Mucosa of stomach (tissue), 1 donor: ENCODE measurements around the gene IDH1.

Experiments used
- H3K27me3 ChIP-seq: one replicate; pipeline ENCODE4 v1.7.0; 2013; ENCODE audit warnings: mild to moderate bottlenecking, low read length; ENCODE audit not compliant: control insufficient read depth, insufficient read depth
- H3K36me3 ChIP-seq: one replicate; pipeline ENCODE4 v1.7.0; 2013; ENCODE audit warnings: low read length; ENCODE audit not compliant: control insufficient read depth, insufficient read depth
- H3K4me1 ChIP-seq: one replicate; pipeline ENCODE4 v1.7.0; 2013; ENCODE audit warnings: mild to moderate bottlenecking, low read length; ENCODE audit not compliant: control insufficient read depth, insufficient read depth
- H3K4me3 ChIP-seq: one replicate; pipeline ENCODE4 v1.7.0; 2013; ENCODE audit warnings: low read length
- H3K9ac ChIP-seq: one replicate; pipeline ENCODE4 v1.7.0; 2013; ENCODE audit warnings: mild to moderate bottlenecking, low read length, moderate library complexity
- H3K9me3 ChIP-seq: one replicate; pipeline ENCODE4 v1.7.0; 2013; ENCODE audit warnings: mild to moderate bottlenecking, low read length, moderate library complexity; ENCODE audit not compliant: control insufficient read depth
- donor health status: Pancreatic carcinoma.

IDH1 gene

DNA sequence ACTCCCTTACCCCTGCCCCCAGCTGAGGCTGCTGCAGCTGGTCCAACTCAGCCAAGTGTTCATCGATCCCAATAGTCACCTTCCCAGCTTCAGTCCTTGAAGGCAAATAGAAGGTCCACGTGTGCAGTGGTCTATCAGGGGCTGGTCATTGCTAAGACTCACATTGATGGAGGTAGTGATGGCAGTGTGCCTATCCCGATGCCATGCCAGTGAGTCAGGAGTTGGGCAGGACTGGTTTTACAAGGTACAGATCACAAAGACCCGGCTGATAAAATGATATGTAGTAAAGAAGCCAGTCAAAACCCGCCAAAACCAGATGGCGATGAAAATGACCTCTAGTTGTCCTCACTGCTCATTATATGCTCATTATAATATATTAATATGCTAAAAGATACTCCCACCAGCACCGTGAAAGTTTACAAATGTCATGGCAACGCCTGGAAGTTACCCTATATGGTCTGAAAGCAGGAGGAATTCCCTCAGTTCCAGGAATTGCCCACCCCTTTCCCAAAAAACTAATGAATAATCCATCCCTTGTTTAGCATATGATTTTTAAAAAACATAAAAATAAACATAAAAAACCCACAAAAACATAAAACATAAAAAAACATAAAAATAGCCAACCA, 62.1 kb downstream of the IDH1 start:
- Histone ChIP-seq H3K4me1 (peaks cover 7% of the 10 kb centered on the region), H3K9ac (no peak overlapping the region), H3K4me3 (no peak overlapping the region), H3K9me3 (no peaks in the 10 kb centered on the region), H3K36me3 (no peaks in the 10 kb centered on the region), H3K27me3 (peaks cover 3% of the 10 kb centered on the region)

GRCh38 chr2:208189810-208190503, 64.9 kb downstream of the IDH1 start, which contains the start of gene C2orf80:
Gene C2orf80, minus strand, starts transcription at chr2:208190030. Its CDS starts 3,044 bp downstream, at chr2:208186986.
- H3K4me3 ChIP-seq, result no peak within 1 kb of the TSS
- H3K36me3 ChIP-seq, result no peaks in the 10 kb centered on the region
- no peak within 1 kb of the TSS for H3K9ac ChIP-seq
- H3K4me1 ChIP-seq, result peaks cover 7% of the 10 kb centered on the region
- peaks cover 3% of the 10 kb centered on the region for H3K27me3 ChIP-seq
- no peaks in the 10 kb centered on the region for H3K9me3 ChIP-seq

- Histone ChIP-seq H3K9me3 (no peaks in the 10 kb centered on the region), H3K4me1 (peaks cover 7% of the 10 kb centered on the region), H3K9ac (no peak overlapping the region), H3K36me3 (no peaks in the 10 kb centered on the region), H3K4me3 (no peak overlapping the region), H3K27me3 (peaks cover 3% of the 10 kb centered on the region)
These were observed 65.6 kb downstream of the IDH1 start for GRCh38 chr2:208189069-208189809.

- Histone ChIP-seq H3K36me3 (no peaks in the 10 kb centered on the region), H3K9ac (no peak overlapping the region), H3K4me1 (no peaks in the 10 kb centered on the region), H3K9me3 (no peaks in the 10 kb centered on the region), H3K4me3 (no peak overlapping the region), H3K27me3 (peaks cover 3% of the 10 kb centered on the region)
These were observed 68.0 kb downstream of the IDH1 start for GRCh38 chr2:208186893-208187292.

DNA sequence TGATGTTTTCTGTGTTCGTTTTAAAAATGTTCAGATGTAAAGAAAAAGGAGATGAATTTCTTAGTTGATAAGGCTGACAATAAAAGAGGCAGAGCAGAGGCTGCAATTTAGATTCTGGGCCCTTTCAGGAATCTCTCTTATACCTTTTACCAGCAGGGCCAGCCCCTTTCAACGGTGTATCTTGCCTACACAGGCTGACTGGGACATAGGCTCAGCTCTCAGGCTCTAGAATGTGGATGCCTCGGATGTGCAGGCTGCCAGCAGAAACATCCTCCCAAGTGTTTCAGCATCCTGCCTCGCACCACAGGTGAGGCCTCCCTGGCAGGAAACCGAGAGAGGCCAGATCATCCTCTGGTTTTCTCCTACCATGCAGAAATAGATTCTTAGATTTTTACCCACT, 68.4 kb downstream of the IDH1 start:
- Histone ChIP-seq H3K4me3 (no peak overlapping the region), H3K27me3 (peaks cover 3% of the 10 kb centered on the region), H3K9ac (no peak overlapping the region), H3K36me3 (no peaks in the 10 kb centered on the region), H3K9me3 (no peaks in the 10 kb centered on the region), H3K4me1 (no peaks in the 10 kb centered on the region)
